Transverse colon (tissue), 4 donors: ENCODE data around the gene CADM2. TPM values are rescaled to one million over a fixed set of nuclear protein-coding genes. Genes with fewer than 3 reads are reported as not detected.
"Not testable (repeated sequence)": the region's sequence is repeated elsewhere in the genome, so short reads cannot be mapped to it uniquely, and the experiment has no call there.

ENCODE experiments used
- DNase-seq: peaks from one replicate; pipeline ENCODE4 v3.0.0-alpha.2; 2019
- H3K27ac ChIP-seq, 4 donors: fragments of 200-600 bp; sonication (generic); 2 replicates each; pipeline ENCODE4 v1.5.1; 2016 to 2018; ENCODE audit warnings: inconsistent platforms in 4 of 4
- H3K27me3 ChIP-seq: fragments of 200-600 bp; sonication (generic); 2 replicates; pipeline ENCODE4 v1.5.1; 2017; ENCODE audit warnings: inconsistent platforms
- H3K36me3 ChIP-seq, 4 donors: fragments of 200-600 bp; sonication (generic); 2 replicates each; pipeline ENCODE4 v1.5.1; 2017 to 2019; ENCODE audit warnings: inconsistent platforms in 4 of 4
- H3K4me1 ChIP-seq, 4 donors: fragments of 200-600 bp; sonication (generic); 2 replicates each; pipeline ENCODE4 v1.5.1; 2017 to 2020; ENCODE audit warnings: inconsistent platforms in 4 of 4
- H3K4me3 ChIP-seq, 4 donors: fragments of 200-600 bp; sonication (generic); 1 replicate in 1 of 4; 2 replicates in 3 of 4; pipeline versions ENCODE4 v1.5.1 to v1.6.1; 2017 to 2019; ENCODE audit warnings: inconsistent platforms in 4 of 4
- H3K9me3 ChIP-seq, 2 donors: fragments of 200-600 bp; sonication (generic); 2 replicates each; pipeline ENCODE4 v1.5.1; 2017 to 2019; ENCODE audit warnings: inconsistent platforms in 2 of 2
- CTCF ChIP-seq, 5 experiments: fragments of 200-600 bp in 3 of 5; fragments of 450-650 bp in 2 of 5; sonication (generic) in 3 of 5; IDR thresholded peaks; 1 replicate in 2 of 5; 2 replicates in 3 of 5; pipeline ENCODE4 v1.5.1; 2016 to 2017; ENCODE audit warnings: antibody characterized with exemption in 5 of 5, inconsistent platforms in 3 of 5, mild to moderate bottlenecking in 2 of 5, moderate library complexity in 1 of 5
- EP300 ChIP-seq: sonication (generic); formaldehyde crosslinking; IDR thresholded peaks from one replicate; pipeline ENCODE4 v1.6.1; 2017; ENCODE audit warnings: antibody characterized with exemption, low read depth
- POLR2A ChIP-seq: fragments of 450-650 bp; IDR thresholded peaks from one replicate; pipeline ENCODE4 v1.6.1; 2016; ENCODE audit warnings: antibody characterized with exemption, mild to moderate bottlenecking, moderate library complexity
- POLR2AphosphoS5 ChIP-seq, 3 donors: sonication (generic); formaldehyde crosslinking; IDR thresholded peaks; one replicate each; pipeline ENCODE4 v1.6.1; 2016; ENCODE audit warnings: antibody characterized with exemption in 3 of 3
- WGBS, 2 donors: methylation state at CpG; one replicate each; pipeline ENCODE4 v1.1.5; 2018; ENCODE audit warnings: low coverage in 1 of 2; 5-methylcytosine and 5-hydroxymethylcytosine counted together
- in situ Hi-C, 4 donors: fragments of 200-750 bp; cut with MboI; loops; one replicate each; pipeline versions ENCODE4 v1.15.0 to v1.15.1; 2017; ENCODE audit warnings: low sequenced_read_pairs in 3 of 4, low pct_ligation_motif_present in 1 of 4, low pct_unique_long_range_greater_than_20kb in 1 of 4
- intact Hi-C: fragments of 100-400 bp; cut with DNase I; formaldehyde crosslinking; loops from one replicate; pipeline ENCODE4 v1.15.1; 2023; ENCODE audit warnings: low total_unique reads
- total RNA-seq, 4 donors: library from RNA; depleted of rRNA; stranded (reverse); fragments of >200 nt; gene quantifications; one replicate each; pipeline ENCODE4 v1.1.0, GENCODE V29; 2016

Gene CADM2
- total RNA-seq, 4 donors from 2014 or later: 2.2 to 21.3 (median 4.5) TPM

DNA sequence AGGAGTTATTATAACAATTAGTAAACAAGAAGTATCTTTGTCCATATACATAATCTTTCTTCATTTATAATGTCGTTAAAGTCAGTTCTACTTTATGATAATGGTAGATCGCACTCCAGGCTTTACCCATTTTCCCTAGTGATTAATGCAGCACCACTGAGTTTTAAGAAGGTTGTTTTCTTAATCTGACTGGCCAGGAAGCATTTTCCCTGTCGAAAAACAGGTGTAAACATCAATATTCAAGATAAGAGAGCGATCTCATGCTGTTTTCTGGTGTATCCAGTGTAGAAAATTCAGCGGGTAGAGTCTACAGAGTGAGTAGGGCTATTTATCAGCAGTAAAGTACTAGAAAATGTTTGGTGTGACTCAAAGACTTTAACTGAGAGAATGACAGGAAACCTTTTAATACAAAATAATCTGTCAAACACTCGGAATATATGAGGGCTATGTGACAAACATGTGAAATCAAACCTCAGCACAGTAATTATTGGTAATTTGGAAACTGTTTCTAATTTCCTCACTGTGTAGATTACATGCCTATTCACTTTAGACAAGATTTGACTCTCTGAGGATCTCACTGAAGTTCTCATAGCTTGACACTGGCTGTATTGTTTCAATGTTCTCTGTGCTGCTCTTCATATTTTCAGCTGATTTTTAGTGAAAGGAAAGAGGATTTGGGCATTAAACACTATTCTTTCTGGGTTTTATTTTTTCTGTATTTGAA, 1019.0 kb downstream of the CADM2 start:
- WGBS, 2 donors: 60 to 65% methylated on average over 6 of the region's 6 CpGs
- Histone ChIP-seq H3K9me3 (no peaks in the 10 kb centered on the region), H3K36me3 (no peaks in the 10 kb centered on the region), H3K27ac (no peak overlapping the region), H3K4me1 (no peaks in the 10 kb centered on the region), H3K4me3 (no peak overlapping the region), H3K27me3 (no peaks in the 10 kb centered on the region)
- intact Hi-C loops (no loop called here), in situ Hi-C loops (no loop called here)
- no peak for TF ChIP-seq POLR2A
- DNase-seq: no peak

DNA sequence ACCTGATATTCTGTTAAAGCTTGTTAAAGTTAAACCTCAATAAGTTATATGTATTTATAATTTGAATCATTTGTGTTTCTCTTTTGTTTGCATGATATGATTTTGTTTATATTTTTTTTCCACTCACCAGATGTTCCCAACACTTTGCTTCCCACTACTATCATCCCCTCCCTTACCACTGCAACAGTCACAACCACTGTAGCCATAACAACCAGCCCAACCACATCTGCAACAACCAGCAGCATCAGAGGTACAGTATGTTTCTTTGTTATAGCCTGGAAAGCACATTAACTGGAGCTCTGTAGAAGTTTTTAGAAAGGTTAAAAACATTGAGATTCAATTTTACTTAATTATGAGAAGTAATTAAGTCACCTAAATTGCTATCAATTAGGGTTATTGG, 1020.2 kb downstream of the CADM2 start:
- H3K36me3 ChIP-seq: no peaks in the 10 kb centered on the region
- in situ Hi-C loops (no loop called here), intact Hi-C loops (no loop called here)
- TF ChIP-seq POLR2AphosphoS5 (IDR thresholded peaks at IDR 0.05) (no peak), POLR2A (no peak), CTCF (IDR thresholded peaks at IDR 0.05) (no peak), EP300 (no peak)
- H3K27me3 ChIP-seq: no peaks in the 10 kb centered on the region
- no peak overlapping the region for H3K4me3 ChIP-seq
- H3K27ac ChIP-seq: no peak overlapping the region
- DNase-seq: no peak
- no peaks in the 10 kb centered on the region for H3K4me1 ChIP-seq
- no peaks in the 10 kb centered on the region for H3K9me3 ChIP-seq

DNA sequence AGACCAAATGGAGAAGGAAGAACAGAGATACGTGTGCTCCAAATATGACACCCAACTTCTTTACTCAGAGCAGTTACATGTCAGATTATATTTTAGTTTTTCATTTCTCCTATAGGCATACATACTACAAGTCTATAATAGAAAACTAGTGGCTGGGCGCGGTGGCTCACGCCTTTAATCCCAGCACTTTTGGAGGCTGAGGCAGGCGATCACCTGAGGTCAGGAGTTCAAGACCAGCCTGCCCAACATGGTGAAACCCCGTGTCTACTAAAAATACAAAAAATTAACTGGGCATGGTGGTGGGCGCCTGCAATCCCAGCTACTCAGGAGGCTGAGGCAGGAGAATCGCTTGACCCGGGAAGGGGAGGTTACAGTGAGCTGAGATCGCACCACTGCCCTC, 1030.8 kb downstream of the CADM2 start:
- WGBS, 2 donors: 94 to 100% methylated on average over 4 to 10 of the region's 10 CpGs
- H3K4me1 ChIP-seq, H3K27ac ChIP-seq, H3K9me3 ChIP-seq, in situ Hi-C loops, H3K27me3 ChIP-seq, H3K4me3 ChIP-seq, intact Hi-C loops, DNase-seq, H3K36me3 ChIP-seq: not testable (repeated sequence)

DNA sequence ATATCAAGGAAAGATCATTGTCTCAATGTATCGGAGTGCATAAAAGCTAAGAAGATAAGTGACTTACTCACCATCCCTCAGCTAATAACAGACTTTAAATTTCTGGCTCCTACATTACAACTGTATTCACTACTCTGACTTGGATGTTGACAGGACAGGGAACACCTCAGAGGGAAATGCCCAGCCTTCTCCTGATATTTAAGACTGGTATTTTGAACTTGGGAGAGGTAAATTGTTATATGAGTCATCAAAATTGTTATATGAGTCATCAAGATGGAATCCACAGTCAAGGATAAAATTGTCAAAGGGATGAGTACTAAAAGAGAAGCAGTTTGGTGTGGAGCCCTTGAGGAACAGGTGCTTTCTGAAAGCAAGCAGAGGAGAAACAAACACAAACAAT, 1070.8 kb downstream of the CADM2 start:
- in situ Hi-C loops: no loop called here
- intact Hi-C loops: no loop called here
- no peak for TF ChIP-seq POLR2A
- no peak for TF ChIP-seq CTCF (IDR thresholded peaks at IDR 0.05)
- TF ChIP-seq EP300: no peak
- TF ChIP-seq POLR2AphosphoS5 (IDR thresholded peaks at IDR 0.05): no peak
- no peak overlapping the region for H3K27ac ChIP-seq
- no peaks in the 10 kb centered on the region for H3K9me3 ChIP-seq
- H3K4me3 ChIP-seq: no peak overlapping the region
- DNase-seq: no peak
- no peaks in the 10 kb centered on the region for H3K27me3 ChIP-seq
- no peaks in the 10 kb centered on the region for H3K36me3 ChIP-seq
- 78 to 90% methylated on average over 1 of the region's 1 CpG for WGBS, 2 donors
- no peaks in the 10 kb centered on the region for H3K4me1 ChIP-seq

- Histone ChIP-seq H3K36me3 (no peaks in the 10 kb centered on the region), H3K27me3 (no peaks in the 10 kb centered on the region), H3K4me3 (no peak overlapping the region), H3K4me1 (no peaks in the 10 kb centered on the region), H3K27ac (no peak overlapping the region), H3K9me3 (no peaks in the 10 kb centered on the region)
- no peak for DNase-seq
- no peak for TF ChIP-seq POLR2AphosphoS5 (IDR thresholded peaks at IDR 0.05)
- intact Hi-C loops: no loop called here
- in situ Hi-C loops: no loop called here
These were observed 1079.1 kb downstream of the CADM2 start for GRCh38 chr3:86037916-86038315.
